ENCODE results near the gene PUS7L.
"Not testable (repeated sequence)": the region's sequence is repeated elsewhere in the genome, so short reads cannot be mapped to it uniquely, and the experiment has no call there.

Gene PUS7L

DNA sequence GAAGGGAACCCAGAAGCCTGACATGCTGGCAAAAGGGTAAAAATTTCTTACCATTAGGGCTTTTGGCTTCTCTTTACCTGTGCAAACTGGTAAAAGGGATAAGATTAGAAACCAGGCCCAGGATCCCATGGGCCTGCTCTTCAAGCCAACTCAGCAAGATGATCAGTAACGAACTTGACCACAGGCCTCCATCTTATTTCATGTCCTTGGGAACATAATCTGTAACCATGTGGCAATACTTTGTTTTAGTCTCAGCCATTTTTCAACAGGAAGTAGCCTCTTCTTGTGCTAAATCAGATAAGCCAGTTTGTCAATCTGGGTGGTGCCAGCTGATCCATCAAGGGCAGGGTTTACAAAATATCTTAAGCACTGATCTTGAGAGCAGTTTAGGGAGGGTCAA, 57.4 kb downstream of the PUS7L start:
- H3K27me3 ChIP-seq (ENCODE audit: control insufficient read depth in 1 of 2, insufficient read depth in 2 of 2, low read length in 2 of 2); H3K9me3 ChIP-seq (ENCODE audit: low read length); H3K4me1 ChIP-seq (ENCODE audit: insufficient read depth, low read length); H3K36me3 ChIP-seq (ENCODE audit: insufficient read depth, low read length); H3K9ac ChIP-seq (ENCODE audit: low read length); H3K27ac ChIP-seq (ENCODE audit: low read depth, low read length); H3K4me3 ChIP-seq (ENCODE audit: low read depth in 1 of 2, low read length in 2 of 2): not testable (repeated sequence)

DNA sequence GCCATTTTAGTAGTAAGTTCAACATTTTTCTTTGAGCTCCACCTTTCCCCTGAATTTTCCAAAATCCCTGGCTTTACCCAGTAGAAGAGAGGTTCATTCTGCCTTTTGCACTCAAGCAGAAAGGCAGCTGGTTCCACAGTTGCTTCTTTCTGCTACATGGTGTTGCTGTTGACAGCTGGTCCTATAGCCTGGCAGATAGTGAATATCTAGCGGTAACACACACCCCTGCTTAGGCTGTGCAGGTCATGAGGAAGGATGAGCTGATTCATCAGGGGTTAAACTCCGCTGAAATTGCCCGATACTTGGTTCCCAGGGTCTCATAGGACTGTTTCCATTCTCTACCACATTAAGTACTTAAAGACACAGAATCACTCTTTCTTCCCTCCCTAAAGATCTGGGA, 62.4 kb downstream of the PUS7L start:
- Histone ChIP-seq H3K9me3 (ENCODE audit: low read length) (no peaks in the 10 kb centered on the region), H3K27ac (ENCODE audit: low read depth, low read length) (no peak overlapping the region), H3K4me3 (ENCODE audit: low read depth in 1 of 2, low read length in 2 of 2) (no peak overlapping the region), H3K27me3 (ENCODE audit: control insufficient read depth in 1 of 2, insufficient read depth in 2 of 2, low read length in 2 of 2) (no peaks in the 10 kb centered on the region), H3K36me3 (ENCODE audit: insufficient read depth, low read length) (no peaks in the 10 kb centered on the region), H3K9ac (ENCODE audit: low read length) (no peak overlapping the region), H3K4me1 (ENCODE audit: insufficient read depth, low read length) (no peaks in the 10 kb centered on the region)

DNA sequence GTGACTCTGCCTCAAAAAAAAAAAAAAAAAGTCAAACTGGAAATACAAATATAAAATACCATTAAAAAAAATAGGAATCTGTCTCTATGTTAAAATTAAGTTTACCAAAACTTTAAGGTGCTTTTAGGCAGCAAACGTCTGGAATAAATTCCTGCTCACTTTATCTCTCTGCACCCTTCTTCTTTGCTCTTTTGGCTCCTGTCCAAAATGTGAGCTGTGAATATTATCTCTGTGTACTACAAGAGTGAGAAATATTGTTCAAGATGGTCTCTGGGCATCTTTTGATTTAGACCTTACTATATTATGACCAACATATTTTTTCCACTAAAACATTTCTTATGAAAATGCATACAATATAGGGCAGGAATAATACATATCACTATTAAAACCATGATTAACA, 63.7 kb downstream of the PUS7L start:
- H3K4me3 ChIP-seq (ENCODE audit: low read depth in 1 of 2, low read length in 2 of 2): no peak overlapping the region
- H3K36me3 ChIP-seq (ENCODE audit: insufficient read depth, low read length): no peaks in the 10 kb centered on the region
- no peak overlapping the region for H3K27ac ChIP-seq (ENCODE audit: low read depth, low read length)
- no peaks in the 10 kb centered on the region for H3K27me3 ChIP-seq (ENCODE audit: control insufficient read depth in 1 of 2, insufficient read depth in 2 of 2, low read length in 2 of 2)
- H3K9ac ChIP-seq (ENCODE audit: low read length): no peak overlapping the region
- no peaks in the 10 kb centered on the region for H3K9me3 ChIP-seq (ENCODE audit: low read length)
- no peaks in the 10 kb centered on the region for H3K4me1 ChIP-seq (ENCODE audit: insufficient read depth, low read length)

DNA sequence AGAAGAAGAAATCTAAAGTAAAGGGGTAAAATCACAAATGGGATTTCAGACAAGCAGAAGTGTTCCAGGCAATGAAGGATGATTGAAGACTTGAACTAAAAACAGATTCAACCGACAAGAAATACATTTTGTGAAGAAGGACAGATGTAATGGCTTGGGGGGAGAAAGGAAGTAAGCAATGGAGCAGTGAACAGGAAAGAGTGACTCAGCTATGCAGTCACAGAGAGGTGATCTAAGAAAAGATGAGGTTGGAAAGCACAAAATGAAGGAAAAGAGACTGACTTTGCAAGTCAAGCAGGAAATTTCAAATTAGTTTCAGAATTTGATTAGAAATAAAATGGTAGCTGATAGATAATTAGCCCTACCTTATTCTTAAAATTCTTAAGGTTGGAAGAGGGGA, 66.5 kb downstream of the PUS7L start:
- no peaks in the 10 kb centered on the region for H3K36me3 ChIP-seq (ENCODE audit: insufficient read depth, low read length)
- no peaks in the 10 kb centered on the region for H3K4me1 ChIP-seq (ENCODE audit: insufficient read depth, low read length)
- no peak overlapping the region for H3K4me3 ChIP-seq (ENCODE audit: low read depth in 1 of 2, low read length in 2 of 2)
- H3K9ac ChIP-seq (ENCODE audit: low read length): no peak overlapping the region
- no peaks in the 10 kb centered on the region for H3K9me3 ChIP-seq (ENCODE audit: low read length)
- H3K27ac ChIP-seq (ENCODE audit: low read depth, low read length): no peak overlapping the region
- no peaks in the 10 kb centered on the region for H3K27me3 ChIP-seq (ENCODE audit: control insufficient read depth in 1 of 2, insufficient read depth in 2 of 2, low read length in 2 of 2)

DNA sequence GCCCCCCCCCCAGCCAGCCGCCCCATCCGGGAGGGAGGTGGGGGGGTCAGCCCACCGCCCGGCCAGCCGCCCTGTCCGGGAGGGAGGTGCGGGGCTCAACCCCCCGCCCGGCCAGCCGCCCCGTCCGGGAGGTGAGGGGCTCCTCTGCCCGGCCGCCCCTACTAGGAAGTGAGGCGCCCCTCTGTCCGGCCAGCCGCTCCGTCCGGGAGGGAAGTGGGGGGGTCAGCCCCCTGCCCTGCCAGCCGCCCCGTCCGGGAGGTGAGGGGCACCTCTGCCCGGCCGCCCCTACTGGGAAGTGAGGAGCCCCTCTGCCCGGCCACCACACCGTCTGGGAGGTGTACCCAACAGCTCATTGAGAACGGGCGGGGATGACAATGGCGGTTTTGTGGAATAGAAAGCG, 73.1 kb downstream of the PUS7L start:
- H3K4me3 ChIP-seq (ENCODE audit: low read depth in 1 of 2, low read length in 2 of 2); H3K36me3 ChIP-seq (ENCODE audit: insufficient read depth, low read length): not testable (repeated sequence)

DNA sequence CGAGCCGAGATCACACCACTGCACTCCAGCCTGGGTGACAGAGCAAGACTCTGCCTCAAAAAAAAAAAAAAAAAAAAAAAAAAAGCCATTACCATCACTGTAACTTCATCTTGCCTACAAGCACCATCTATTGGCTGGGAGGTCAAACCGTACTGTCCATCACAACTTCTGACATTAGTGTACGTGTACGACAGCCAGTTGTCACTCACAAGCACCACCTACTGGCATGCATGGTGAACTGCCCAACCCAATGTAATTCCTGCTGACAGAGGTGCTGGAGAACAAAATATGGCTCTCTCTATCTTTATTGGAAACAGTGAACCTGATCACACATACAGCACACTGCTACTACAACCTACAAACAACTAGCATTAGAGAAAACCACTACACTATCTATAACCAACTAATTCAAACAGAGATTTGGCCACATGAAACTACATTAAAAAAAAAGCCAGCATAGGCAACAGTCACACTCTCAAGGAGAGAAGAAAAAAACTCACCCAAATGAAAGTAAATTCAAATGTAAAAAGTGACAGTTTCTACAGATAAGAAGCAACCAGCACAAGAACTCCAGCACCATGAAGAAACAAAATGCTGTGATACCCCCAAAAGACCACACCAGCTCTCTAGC, 82.3 kb downstream of the PUS7L start:
- no peaks in the 10 kb centered on the region for H3K36me3 ChIP-seq (ENCODE audit: insufficient read depth, low read length)
- H3K4me3 ChIP-seq (ENCODE audit: low read depth in 1 of 2, low read length in 2 of 2): no peak overlapping the region
- no peaks in the 10 kb centered on the region for H3K27me3 ChIP-seq (ENCODE audit: control insufficient read depth in 1 of 2, insufficient read depth in 2 of 2, low read length in 2 of 2)
- no peaks in the 10 kb centered on the region for H3K9me3 ChIP-seq (ENCODE audit: low read length)
- H3K9ac ChIP-seq (ENCODE audit: low read length): no peak overlapping the region
- H3K4me1 ChIP-seq (ENCODE audit: insufficient read depth, low read length): no peaks in the 10 kb centered on the region
- H3K27ac ChIP-seq (ENCODE audit: low read depth, low read length): no peak overlapping the region

More for the DNA sequence above, 73.1 kb downstream of the PUS7L start:
- H3K27ac ChIP-seq (ENCODE audit: low read depth, low read length); H3K9me3 ChIP-seq (ENCODE audit: low read length); H3K9ac ChIP-seq (ENCODE audit: low read length); H3K4me1 ChIP-seq (ENCODE audit: insufficient read depth, low read length); H3K27me3 ChIP-seq (ENCODE audit: control insufficient read depth in 1 of 2, insufficient read depth in 2 of 2, low read length in 2 of 2): not testable (repeated sequence)

DNA sequence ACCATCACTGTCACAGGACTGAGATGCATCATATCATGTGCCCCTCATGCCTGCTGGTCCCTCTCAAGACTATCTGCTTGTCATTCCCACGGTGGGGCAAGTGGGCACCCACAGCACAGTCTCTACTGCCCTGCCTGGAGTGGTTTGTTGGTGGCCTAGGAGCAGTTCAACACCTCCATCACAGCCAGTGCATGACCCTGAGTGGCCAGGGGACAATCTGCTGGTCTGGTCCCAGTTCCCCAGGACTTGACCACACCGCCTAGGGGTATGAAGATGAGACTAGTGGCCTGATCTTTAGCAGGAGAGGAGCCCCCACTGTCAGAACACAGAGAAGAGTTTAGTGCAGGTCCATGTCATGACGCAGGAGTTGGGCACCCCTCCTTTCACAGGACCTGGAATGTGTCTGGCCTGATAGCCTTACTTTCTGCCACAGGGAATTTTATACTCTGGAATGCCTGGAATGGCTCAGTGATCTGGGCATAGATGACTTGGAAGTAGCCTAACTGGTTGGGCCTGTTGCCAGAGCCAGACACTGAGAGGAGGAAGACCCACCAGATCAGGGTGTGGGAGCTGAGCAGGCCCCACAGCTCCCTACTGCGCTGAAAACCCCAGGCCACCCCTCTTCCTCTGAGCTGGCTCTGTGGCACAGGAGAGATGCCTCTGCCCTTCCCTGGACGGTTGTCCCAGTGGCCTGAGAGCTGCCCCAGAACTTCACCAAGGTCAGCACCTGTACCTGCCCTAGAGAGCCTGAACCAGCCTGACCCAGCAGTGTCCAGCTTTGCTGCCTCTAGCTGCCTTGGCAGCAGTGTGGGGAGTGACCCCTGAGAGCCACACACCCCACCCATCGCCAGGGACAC, 83.3 kb downstream of the PUS7L start:
- H3K27ac ChIP-seq (ENCODE audit: low read depth, low read length): no peak overlapping the region
- H3K27me3 ChIP-seq (ENCODE audit: control insufficient read depth in 1 of 2, insufficient read depth in 2 of 2, low read length in 2 of 2): no peaks in the 10 kb centered on the region
- H3K9me3 ChIP-seq (ENCODE audit: low read length): no peaks in the 10 kb centered on the region
- no peak overlapping the region for H3K4me3 ChIP-seq (ENCODE audit: low read depth in 1 of 2, low read length in 2 of 2)
- H3K36me3 ChIP-seq (ENCODE audit: insufficient read depth, low read length): no peaks in the 10 kb centered on the region
- no peak overlapping the region for H3K9ac ChIP-seq (ENCODE audit: low read length)
- H3K4me1 ChIP-seq (ENCODE audit: insufficient read depth, low read length): no peaks in the 10 kb centered on the region

DNA sequence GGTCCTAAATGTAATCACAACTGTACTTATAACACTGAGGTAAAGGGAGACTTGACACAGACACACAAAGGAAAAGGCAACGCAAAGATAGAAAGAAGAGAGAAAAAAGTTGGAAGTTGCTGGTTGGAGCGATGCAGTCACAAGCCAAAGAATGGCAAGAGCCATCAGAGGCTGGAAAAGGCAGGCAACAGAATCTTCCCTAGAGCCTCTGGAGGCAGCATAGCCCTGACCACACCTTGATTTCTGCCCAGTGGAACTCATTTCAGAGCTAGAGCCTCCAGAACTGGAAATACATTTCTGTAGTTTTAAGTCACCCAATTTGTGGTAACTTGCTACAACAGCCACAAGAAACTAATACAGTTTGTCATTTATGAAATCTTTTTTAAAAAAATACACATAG, 89.2 kb downstream of the PUS7L start:
- H3K4me3 ChIP-seq (ENCODE audit: low read depth in 1 of 2, low read length in 2 of 2): no peak overlapping the region
- no peaks in the 10 kb centered on the region for H3K27me3 ChIP-seq (ENCODE audit: control insufficient read depth in 1 of 2, insufficient read depth in 2 of 2, low read length in 2 of 2)
- no peak overlapping the region for H3K27ac ChIP-seq (ENCODE audit: low read depth, low read length)
- H3K9ac ChIP-seq (ENCODE audit: low read length): no peak overlapping the region
- no peaks in the 10 kb centered on the region for H3K36me3 ChIP-seq (ENCODE audit: insufficient read depth, low read length)
- H3K4me1 ChIP-seq (ENCODE audit: insufficient read depth, low read length): no peaks in the 10 kb centered on the region
- H3K9me3 ChIP-seq (ENCODE audit: low read length): no peaks in the 10 kb centered on the region

Measured in muscle layer of colon (tissue), 2 donors.